ENCODE measurements around the gene ADPRHL1. TPM values are rescaled to one million over a fixed set of nuclear protein-coding genes. Genes with fewer than 3 reads are reported as not detected.

ADPRHL1 gene
- total RNA-seq, 1 experiment from 2014 or later: 1.5 TPM

- ATAC-seq: no peak
Measured at GRCh38 chr13:113357529-113357928, 95.8 kb downstream of the ADPRHL1 start.

GRCh38 chr13:113356596-113356995 lies 96.7 kb downstream of the ADPRHL1 start:
- ChIA-PET POLR2A (no interaction called here), CTCF (interaction anchor here (1.2 to 2.5 kb wide), 2 partner anchors 37 to 95 kb away, joined by 4 to 9 read pairs; no protein-coding TSS in a partner anchor)
- H3K9me3 Mint-ChIP-seq: no peaks in the 10 kb centered on the region
- no peaks in the 10 kb centered on the region for H3K27me3 Mint-ChIP-seq (ENCODE audit: low read depth)
- H3K4me1 Mint-ChIP-seq: no peaks in the 10 kb centered on the region
- ATAC-seq (no peak), DNase-seq (ENCODE audit: low spot score) (no peak)
- H3K27ac Mint-ChIP-seq: peak overlapping the region; percentile 58; the same call in 1 of the 2 replicates
- no peak overlapping the region for H3K4me3 Mint-ChIP-seq
- peaks cover 45% of the 10 kb centered on the region for H3K36me3 Mint-ChIP-seq
- no peak for TF ChIP-seq AFF4 (CRISPR knock-in tag; IDR thresholded peaks at IDR 0.05; ENCODE audit: borderline replicate concordance)
- TF ChIP-seq IRF1 (CRISPR knock-in tag; IDR thresholded peaks at IDR 0.05): no peak
- no peak for TF ChIP-seq ARID4B (CRISPR knock-in tag; IDR thresholded peaks at IDR 0.05; ENCODE audit: borderline replicate concordance)
- TF ChIP-seq SP1 (CRISPR knock-in tag; conservative IDR thresholded peaks at IDR 0.05): no peak
- no peak for TF ChIP-seq GTF2I (CRISPR knock-in tag; conservative IDR thresholded peaks at IDR 0.05)

More at GRCh38 chr13:113357529-113357928, 95.8 kb downstream of the ADPRHL1 start:
- Mint-ChIP-seq H3K27me3 (ENCODE audit: low read depth) (no peaks in the 10 kb centered on the region), H3K4me1 (no peaks in the 10 kb centered on the region; the same call in 1 of the 2 replicates), H3K27ac (peak overlapping the region; percentile 48), H3K36me3 (peaks cover 42% of the 10 kb centered on the region), H3K9me3 (no peaks in the 10 kb centered on the region), H3K4me3 (no peak overlapping the region)
- no peak for DNase-seq (ENCODE audit: low spot score)
- ChIA-PET CTCF (no interaction called here), POLR2A (no interaction called here)
- no peak for TF ChIP-seq HMGA2 (CRISPR knock-in tag; IDR thresholded peaks at IDR 0.05)
- no peak for TF ChIP-seq RELA (CRISPR knock-in tag; IDR thresholded peaks at IDR 0.05; ENCODE audit: borderline replicate concordance)
- no peak for TF ChIP-seq JUN (CRISPR knock-in tag; IDR thresholded peaks at IDR 0.05)
- TF ChIP-seq OVOL2 (CRISPR knock-in tag; IDR thresholded peaks at IDR 0.05; ENCODE audit: borderline replicate concordance): no peak
- TF ChIP-seq PREB (CRISPR knock-in tag; IDR thresholded peaks at IDR 0.05; ENCODE audit: borderline replicate concordance): no peak
- TF ChIP-seq PRDM15 (CRISPR knock-in tag; IDR thresholded peaks at IDR 0.05): no peak
- TF ChIP-seq E2F4 (CRISPR knock-in tag; IDR thresholded peaks at IDR 0.05; ENCODE audit: borderline replicate concordance, low read depth): no peak
- no peak for TF ChIP-seq CREB1 (CRISPR knock-in tag; IDR thresholded peaks at IDR 0.05)
